Measurements from ENCODE around the gene KSR1. TPM values are rescaled to one million over a fixed set of nuclear protein-coding genes. Genes with fewer than 3 reads are reported as not detected.

Gene KSR1
- total RNA-seq, 1 experiment from 2014 or later, result 19.1 TPM

DNA sequence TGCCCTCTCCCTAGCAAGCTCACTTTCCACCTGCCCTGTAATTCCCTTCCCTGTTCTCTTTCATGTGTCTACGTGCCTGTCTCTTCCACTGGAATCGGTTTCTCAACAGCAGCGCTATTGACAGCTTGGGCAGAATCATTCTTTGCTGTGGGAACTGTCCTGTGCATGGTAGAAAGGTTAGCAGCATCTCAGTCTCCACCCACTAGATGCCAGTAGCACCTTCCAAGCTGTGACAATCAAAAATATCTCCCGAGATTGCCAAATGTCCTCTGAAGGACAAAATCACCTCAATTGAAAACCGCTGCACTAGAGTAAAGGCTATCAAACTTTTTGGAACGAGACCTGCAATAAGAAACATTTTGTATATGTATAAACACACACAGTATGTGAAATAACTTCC, 41.6 kb upstream of the KSR1 start:
- Histone ChIP-seq H3K36me3 (ENCODE audit: low read depth) (no peaks in the 10 kb centered on the region), H3F3A (ENCODE audit: insufficient read depth, low read depth) (no peaks in the 10 kb centered on the region), H3K27ac (no peak overlapping the region), H3K4me3 (no peak overlapping the region), H3K79me2 (ENCODE audit: low read depth) (no peaks in the 10 kb centered on the region), H3K9me2 (ENCODE audit: insufficient read depth) (no peaks in the 10 kb centered on the region), H3K4me1 (replicated peaks; ENCODE audit: insufficient read depth) (no peaks in the 10 kb centered on the region), H4K20me1 (ENCODE audit: insufficient read depth) (no peaks in the 10 kb centered on the region), H2AFZ (no peak overlapping the region), H3K4me2 (no peak overlapping the region), H3K9me3 (ENCODE audit: insufficient read depth, low read depth) (no peaks in the 10 kb centered on the region), H3K27me3 (ENCODE audit: insufficient read depth, low read depth) (no peaks in the 10 kb centered on the region)
- BruUV-seq (replicated peaks), result no TSS peak
- intact Hi-C loops (cut with micrococcal nuclease; ENCODE audit: unreplicated experiment), result no loop called here
- TF ChIP-seq, protein P1, sequence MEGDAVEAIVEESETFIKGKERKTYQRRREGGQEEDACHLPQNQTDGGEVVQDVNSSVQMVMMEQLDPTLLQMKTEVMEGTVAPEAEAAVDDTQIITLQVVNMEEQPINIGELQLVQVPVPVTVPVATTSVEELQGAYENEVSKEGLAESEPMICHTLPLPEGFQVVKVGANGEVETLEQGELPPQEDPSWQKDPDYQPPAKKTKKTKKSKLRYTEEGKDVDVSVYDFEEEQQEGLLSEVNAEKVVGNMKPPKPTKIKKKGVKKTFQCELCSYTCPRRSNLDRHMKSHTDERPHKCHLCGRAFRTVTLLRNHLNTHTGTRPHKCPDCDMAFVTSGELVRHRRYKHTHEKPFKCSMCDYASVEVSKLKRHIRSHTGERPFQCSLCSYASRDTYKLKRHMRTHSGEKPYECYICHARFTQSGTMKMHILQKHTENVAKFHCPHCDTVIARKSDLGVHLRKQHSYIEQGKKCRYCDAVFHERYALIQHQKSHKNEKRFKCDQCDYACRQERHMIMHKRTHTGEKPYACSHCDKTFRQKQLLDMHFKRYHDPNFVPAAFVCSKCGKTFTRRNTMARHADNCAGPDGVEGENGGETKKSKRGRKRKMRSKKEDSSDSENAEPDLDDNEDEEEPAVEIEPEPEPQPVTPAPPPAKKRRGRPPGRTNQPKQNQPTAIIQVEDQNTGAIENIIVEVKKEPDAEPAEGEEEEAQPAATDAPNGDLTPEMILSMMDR (conservative IDR thresholded peaks at IDR 0.05), result no peak
- no peak for TF ChIP-seq EZH2 (IDR thresholded peaks at IDR 0.05; ENCODE audit: low read depth)
- ChIA-PET POLR2A (ENCODE audit: unreplicated experiment) (no interaction called here), CTCF (no interaction called here)
- DNase-seq, result no peak

DNA sequence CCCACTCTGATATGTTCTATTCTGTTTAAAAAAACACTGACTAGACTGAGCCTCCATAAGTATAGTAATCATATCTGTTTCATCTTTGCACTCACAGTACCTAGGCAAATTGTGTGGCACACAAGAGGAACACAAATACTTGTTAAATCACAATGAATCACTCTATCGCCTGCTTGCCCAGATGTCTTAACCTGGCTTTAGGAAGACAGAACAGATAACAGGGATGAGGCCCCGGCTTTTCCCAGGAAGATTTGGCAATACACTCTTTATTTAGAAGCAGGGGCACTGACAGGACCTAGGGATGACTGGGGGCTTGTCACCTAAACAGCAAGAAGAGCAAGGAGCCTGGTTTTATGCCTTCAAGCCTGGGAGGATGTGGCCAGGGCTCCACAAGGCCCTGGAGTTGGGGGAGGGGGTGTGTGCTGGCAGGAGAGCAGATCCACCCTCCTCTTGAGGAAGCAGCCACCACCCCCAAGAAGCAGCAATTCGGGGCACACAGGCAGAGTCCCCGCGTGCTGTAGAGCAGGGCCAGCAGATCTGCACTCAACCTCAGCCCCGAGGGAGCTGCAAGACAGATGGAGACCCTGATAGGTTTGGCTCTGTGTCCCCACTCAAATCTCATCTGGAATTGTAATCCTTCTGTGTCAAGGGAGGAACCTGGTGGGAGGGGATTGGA, 41.0 kb upstream of the KSR1 start:
- intact Hi-C loops (cut with micrococcal nuclease; ENCODE audit: unreplicated experiment), result no loop called here
- Histone ChIP-seq H3K9me2 (ENCODE audit: insufficient read depth) (no peaks in the 10 kb centered on the region), H3K27ac (no peak overlapping the region), H2AFZ (no peak overlapping the region), H3K4me2 (no peak overlapping the region), H3K4me1 (replicated peaks; ENCODE audit: insufficient read depth) (no peaks in the 10 kb centered on the region), H3F3A (ENCODE audit: insufficient read depth, low read depth) (no peaks in the 10 kb centered on the region), H4K20me1 (ENCODE audit: insufficient read depth) (no peaks in the 10 kb centered on the region), H3K4me3 (no peak overlapping the region), H3K79me2 (ENCODE audit: low read depth) (no peaks in the 10 kb centered on the region), H3K36me3 (ENCODE audit: low read depth) (no peaks in the 10 kb centered on the region), H3K27me3 (ENCODE audit: insufficient read depth, low read depth) (no peaks in the 10 kb centered on the region), H3K9me3 (ENCODE audit: insufficient read depth, low read depth) (no peaks in the 10 kb centered on the region)
- BruUV-seq (replicated peaks), result no TSS peak
- CTCF ChIA-PET, result no interaction called here
- DNase-seq, result no peak
- POLR2A ChIA-PET (ENCODE audit: unreplicated experiment), result no interaction called here
- no peak for TF ChIP-seq EZH2 (IDR thresholded peaks at IDR 0.05; ENCODE audit: low read depth)
- TF ChIP-seq, protein P1 (conservative IDR thresholded peaks at IDR 0.05), result no peak

- Histone ChIP-seq H3K27me3 (ENCODE audit: insufficient read depth, low read depth) (no peaks in the 10 kb centered on the region), H3K4me2 (no peak overlapping the region), H3K4me3 (no peak overlapping the region), H3K27ac (no peak overlapping the region), H2AFZ (no peak overlapping the region), H3K4me1 (replicated peaks; ENCODE audit: insufficient read depth) (no peaks in the 10 kb centered on the region), H3K9me2 (ENCODE audit: insufficient read depth) (no peaks in the 10 kb centered on the region), H3F3A (ENCODE audit: insufficient read depth, low read depth) (no peaks in the 10 kb centered on the region), H3K9me3 (ENCODE audit: insufficient read depth, low read depth) (no peaks in the 10 kb centered on the region), H4K20me1 (ENCODE audit: insufficient read depth) (no peaks in the 10 kb centered on the region), H3K79me2 (ENCODE audit: low read depth) (no peaks in the 10 kb centered on the region), H3K36me3 (ENCODE audit: low read depth) (no peaks in the 10 kb centered on the region)
- no peak for DNase-seq
- intact Hi-C loops (cut with micrococcal nuclease; ENCODE audit: unreplicated experiment), result no loop called here
- ChIA-PET POLR2A (ENCODE audit: unreplicated experiment) (no interaction called here), CTCF (no interaction called here)
- no TSS peak for BruUV-seq (replicated peaks)
- TF ChIP-seq, protein P1 (conservative IDR thresholded peaks at IDR 0.05), result no peak
- no peak for TF ChIP-seq EZH2 (IDR thresholded peaks at IDR 0.05; ENCODE audit: low read depth)
These were observed 38.5 kb upstream of the KSR1 start for GRCh38 chr17:27417596-27418365.
